Measurements from ENCODE around the gene RUFY3. TPM values are rescaled to one million over a fixed set of nuclear protein-coding genes. Genes with fewer than 3 reads are reported as not detected.

RUFY3 gene
- total RNA-seq: 43.2 and 59.8 TPM in 2 replicates

- H3K36me3 ChIP-seq (ENCODE audit: control insufficient read depth, insufficient read depth, low read length): no peaks in the 10 kb centered on the region
- H3K27me3 ChIP-seq (ENCODE audit: control insufficient read depth, insufficient read depth, low read length): no peaks in the 10 kb centered on the region
- DNase-seq (ENCODE audit: low read depth) (no peak), FAIRE-seq (no peak)
- no peak within 1 kb of the TSS for H3K4me3 ChIP-seq (ENCODE audit: low read depth, low read length)
- TF ChIP-seq CTCF (IDR thresholded peaks at IDR 0.05; ENCODE audit: insufficient read depth, low read length, severe bottlenecking): no peak
These were observed at the start of gene RUFY3 for GRCh38 chr4:70721747-70722146. TSS of gene RUFY3 (plus strand) at chr4:70721964. CDS start at chr4:70722574, 610 bp downstream.

- Histone ChIP-seq H3K4me3 (ENCODE audit: low read depth, low read length) (no peak overlapping the region), H3K27me3 (ENCODE audit: control insufficient read depth, insufficient read depth, low read length) (no peaks in the 10 kb centered on the region), H3K36me3 (ENCODE audit: control insufficient read depth, insufficient read depth, low read length) (no peaks in the 10 kb centered on the region)
- FAIRE-seq (no peak), DNase-seq (ENCODE audit: low read depth) (no peak)
- TF ChIP-seq CTCF (IDR thresholded peaks at IDR 0.05; ENCODE audit: insufficient read depth, low read length, severe bottlenecking): no peak
These were observed 47.6 kb upstream of the RUFY3 start for GRCh38 chr4:70674191-70674590.

DNA sequence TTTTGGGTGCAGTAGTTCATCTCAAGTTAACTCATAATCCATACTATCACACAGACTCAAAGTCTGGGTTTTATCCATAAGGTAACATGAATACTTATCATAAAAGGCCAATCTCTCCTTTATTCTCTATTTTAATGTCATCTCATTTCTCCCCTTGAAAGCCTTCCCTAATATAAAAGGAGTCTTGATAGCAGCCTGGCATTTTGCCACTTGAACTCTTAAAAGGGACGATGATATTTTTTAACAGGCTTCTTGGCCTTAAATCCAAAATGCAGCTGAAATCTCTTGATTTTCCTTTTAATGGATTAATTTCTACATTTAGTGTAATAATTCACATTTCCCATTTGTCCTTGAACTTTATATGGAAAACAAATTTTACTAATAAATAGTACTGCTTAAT lies 47.0 kb upstream of the RUFY3 start:
- TF ChIP-seq CTCF (IDR thresholded peaks at IDR 0.05; ENCODE audit: insufficient read depth, low read length, severe bottlenecking): no peak
- no peaks in the 10 kb centered on the region for H3K27me3 ChIP-seq (ENCODE audit: control insufficient read depth, insufficient read depth, low read length)
- H3K36me3 ChIP-seq (ENCODE audit: control insufficient read depth, insufficient read depth, low read length): no peaks in the 10 kb centered on the region
- DNase-seq (ENCODE audit: low read depth) (no peak), FAIRE-seq (no peak)
- no peak overlapping the region for H3K4me3 ChIP-seq (ENCODE audit: low read depth, low read length)

- DNase-seq (ENCODE audit: low read depth): no peak
- TF ChIP-seq CTCF (IDR thresholded peaks at IDR 0.05; ENCODE audit: insufficient read depth, low read length, severe bottlenecking): no peak
- no peak for FAIRE-seq
- H3K36me3 ChIP-seq (ENCODE audit: control insufficient read depth, insufficient read depth, low read length): no peaks in the 10 kb centered on the region
- H3K27me3 ChIP-seq (ENCODE audit: control insufficient read depth, insufficient read depth, low read length): no peaks in the 10 kb centered on the region
- H3K4me3 ChIP-seq (ENCODE audit: low read depth, low read length): no peak overlapping the region
These were observed 45.1 kb upstream of the RUFY3 start for GRCh38 chr4:70676554-70677090.

DNA sequence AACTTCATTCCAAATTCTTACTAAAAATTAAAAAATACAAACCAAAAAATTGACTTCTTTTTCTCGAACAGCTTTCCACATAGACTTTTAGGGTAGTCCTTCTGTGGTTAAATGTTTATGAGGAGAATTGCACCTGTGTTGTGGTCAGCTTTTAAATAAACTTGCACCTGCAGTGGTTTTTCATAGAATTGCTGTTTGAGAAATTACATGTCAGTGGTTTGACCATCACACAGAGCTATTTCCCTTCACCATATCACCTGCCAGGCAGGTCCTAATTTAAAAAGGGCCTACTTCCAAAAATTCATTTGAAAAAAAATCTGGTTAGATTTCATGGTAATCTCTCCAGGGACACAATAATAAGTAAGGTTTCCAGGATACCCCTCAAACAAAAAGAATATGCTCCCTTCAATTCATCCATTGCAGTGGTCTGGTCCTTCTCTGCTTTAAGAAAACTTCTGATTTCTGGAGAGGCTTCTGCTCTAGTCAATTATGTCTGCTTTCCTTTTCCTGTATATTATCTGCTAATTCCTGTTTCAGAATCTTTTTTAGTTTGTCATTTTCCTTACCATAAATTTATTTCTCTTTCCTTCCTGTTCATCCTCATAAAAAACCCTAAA lies 43.3 kb upstream of the RUFY3 start:
- DNase-seq (ENCODE audit: low read depth) (no peak), FAIRE-seq (no peak)
- no peak for TF ChIP-seq CTCF (IDR thresholded peaks at IDR 0.05; ENCODE audit: insufficient read depth, low read length, severe bottlenecking)
- H3K36me3 ChIP-seq (ENCODE audit: control insufficient read depth, insufficient read depth, low read length): no peaks in the 10 kb centered on the region
- no peaks in the 10 kb centered on the region for H3K27me3 ChIP-seq (ENCODE audit: control insufficient read depth, insufficient read depth, low read length)
- no peak overlapping the region for H3K4me3 ChIP-seq (ENCODE audit: low read depth, low read length)

- H3K36me3 ChIP-seq (ENCODE audit: control insufficient read depth, insufficient read depth, low read length): no peaks in the 10 kb centered on the region
- no peaks in the 10 kb centered on the region for H3K27me3 ChIP-seq (ENCODE audit: control insufficient read depth, insufficient read depth, low read length)
- no peak for DNase-seq (ENCODE audit: low read depth)
- H3K4me3 ChIP-seq (ENCODE audit: low read depth, low read length): no peak overlapping the region
- no peak for TF ChIP-seq CTCF (IDR thresholded peaks at IDR 0.05; ENCODE audit: insufficient read depth, low read length, severe bottlenecking)
- FAIRE-seq: no peak
These were observed 40.8 kb upstream of the RUFY3 start for GRCh38 chr4:70680934-70681333.
